Measurements from ENCODE around the gene GDPD5. TPM values are rescaled to one million over a fixed set of nuclear protein-coding genes. Genes with fewer than 3 reads are reported as not detected.

GDPD5 gene
- polyA plus RNA-seq, 1 experiment = 7.7 TPM

GRCh38 chr11:75425422-75425821, 100.3 kb downstream of the GDPD5 start:
- no peak for DNase-seq (ENCODE audit: low read depth)
- CTCF ChIA-PET = interaction anchor here (0.6 to 2.5 kb wide), 5 partner anchors 9 to 104 kb away, joined by 3 to 18 read pairs (median 5); no protein-coding TSS in a partner anchor

DNA sequence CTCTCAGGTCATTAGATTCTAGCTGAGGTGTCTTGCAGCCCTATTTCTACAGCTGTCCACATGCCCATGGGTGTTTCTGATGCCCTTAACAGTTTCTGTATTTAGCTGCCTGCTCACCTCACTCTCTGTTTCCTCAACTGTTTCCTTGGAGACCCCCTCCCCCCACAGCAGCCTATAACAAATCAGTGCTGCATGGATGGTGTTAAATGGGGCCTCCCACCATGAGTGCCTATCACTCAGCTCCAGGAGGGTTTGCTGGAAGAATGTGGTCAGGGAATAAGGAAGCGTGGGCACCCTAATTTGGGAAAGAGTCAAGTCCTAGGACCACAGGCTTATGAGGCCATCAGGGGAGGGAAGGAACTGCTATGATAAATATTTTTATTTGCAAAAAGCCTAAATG, 101.3 kb downstream of the GDPD5 start:
- Histone ChIP-seq H3K4me3 (ENCODE audit: low read depth, low read length) (no peak overlapping the region), H3K27me3 (ENCODE audit: control insufficient read depth, insufficient read depth, low read length) (no peaks in the 10 kb centered on the region), H3K36me3 (ENCODE audit: control insufficient read depth, insufficient read depth, low read length) (peaks cover 4% of the 10 kb centered on the region)
- ChIA-PET CTCF (interaction anchor here (1.1 to 2.5 kb wide), 3 partner anchors 16 to 96 kb away, joined by 3 to 18 read pairs (median 4); no protein-coding TSS in a partner anchor), POLR2A (no interaction called here)
- no peak for DNase-seq (ENCODE audit: low read depth)
- TF ChIP-seq, protein P1, sequence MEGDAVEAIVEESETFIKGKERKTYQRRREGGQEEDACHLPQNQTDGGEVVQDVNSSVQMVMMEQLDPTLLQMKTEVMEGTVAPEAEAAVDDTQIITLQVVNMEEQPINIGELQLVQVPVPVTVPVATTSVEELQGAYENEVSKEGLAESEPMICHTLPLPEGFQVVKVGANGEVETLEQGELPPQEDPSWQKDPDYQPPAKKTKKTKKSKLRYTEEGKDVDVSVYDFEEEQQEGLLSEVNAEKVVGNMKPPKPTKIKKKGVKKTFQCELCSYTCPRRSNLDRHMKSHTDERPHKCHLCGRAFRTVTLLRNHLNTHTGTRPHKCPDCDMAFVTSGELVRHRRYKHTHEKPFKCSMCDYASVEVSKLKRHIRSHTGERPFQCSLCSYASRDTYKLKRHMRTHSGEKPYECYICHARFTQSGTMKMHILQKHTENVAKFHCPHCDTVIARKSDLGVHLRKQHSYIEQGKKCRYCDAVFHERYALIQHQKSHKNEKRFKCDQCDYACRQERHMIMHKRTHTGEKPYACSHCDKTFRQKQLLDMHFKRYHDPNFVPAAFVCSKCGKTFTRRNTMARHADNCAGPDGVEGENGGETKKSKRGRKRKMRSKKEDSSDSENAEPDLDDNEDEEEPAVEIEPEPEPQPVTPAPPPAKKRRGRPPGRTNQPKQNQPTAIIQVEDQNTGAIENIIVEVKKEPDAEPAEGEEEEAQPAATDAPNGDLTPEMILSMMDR (IDR thresholded peaks at IDR 0.05; ENCODE audit: insufficient read depth, low read depth, low read length) = no peak

More at GRCh38 chr11:75425422-75425821, 100.3 kb downstream of the GDPD5 start:
- POLR2A ChIA-PET = no interaction called here
- TF ChIP-seq, protein P1 (IDR thresholded peaks at IDR 0.05; ENCODE audit: insufficient read depth, low read depth, low read length) = peak; percentile 29; the same call in 1 of the 2 replicates
- Histone ChIP-seq H3K27me3 (ENCODE audit: control insufficient read depth, insufficient read depth, low read length) (peaks cover 1% of the 10 kb centered on the region), H3K36me3 (ENCODE audit: control insufficient read depth, insufficient read depth, low read length) (peaks cover 4% of the 10 kb centered on the region), H3K4me3 (ENCODE audit: low read depth, low read length) (no peak overlapping the region)

DNA sequence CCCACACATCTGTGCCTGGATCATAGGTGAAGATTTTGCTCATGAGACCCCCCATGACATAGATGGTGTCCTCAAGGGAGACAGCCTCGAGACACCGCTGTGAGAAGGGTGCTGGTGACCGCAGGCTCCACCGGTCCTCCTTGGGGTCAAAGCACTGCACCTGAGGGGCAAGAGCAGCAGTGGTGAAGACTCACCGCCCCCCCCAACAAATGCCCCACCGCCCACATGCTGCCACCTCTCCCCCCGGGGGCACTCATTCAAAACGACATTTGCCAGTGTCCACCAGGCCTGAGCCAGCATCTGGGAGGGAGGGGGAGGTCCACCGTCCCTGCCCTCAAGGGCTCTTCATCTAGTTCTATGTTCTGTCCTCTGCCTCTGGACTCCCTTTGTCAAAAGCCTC, 102.0 kb downstream of the GDPD5 start:
- Histone ChIP-seq H3K27me3 (ENCODE audit: control insufficient read depth, insufficient read depth, low read length) (no peaks in the 10 kb centered on the region), H3K4me3 (ENCODE audit: low read depth, low read length) (no peak overlapping the region), H3K36me3 (ENCODE audit: control insufficient read depth, insufficient read depth, low read length) (peaks cover 4% of the 10 kb centered on the region)
- TF ChIP-seq, protein P1 (IDR thresholded peaks at IDR 0.05; ENCODE audit: insufficient read depth, low read depth, low read length) = no peak
- ChIA-PET POLR2A (no interaction called here), CTCF (interaction anchor here (1.1 to 2.5 kb wide), 3 partner anchors 10 to 95 kb away, joined by 3 to 18 read pairs (median 4); no protein-coding TSS in a partner anchor)
- DNase-seq (ENCODE audit: low read depth) = no peak

GRCh38 chr11:75422248-75423231, 103.2 kb downstream of the GDPD5 start:
- Histone ChIP-seq H3K27me3 (ENCODE audit: control insufficient read depth, insufficient read depth, low read length) (no peaks in the 10 kb centered on the region), H3K4me3 (ENCODE audit: low read depth, low read length) (no peak overlapping the region), H3K36me3 (ENCODE audit: control insufficient read depth, insufficient read depth, low read length) (peaks cover 6% of the 10 kb centered on the region)
- DNase-seq (ENCODE audit: low read depth) = no peak
- TF ChIP-seq, protein P1 (IDR thresholded peaks at IDR 0.05; ENCODE audit: insufficient read depth, low read depth, low read length) = no peak
- ChIA-PET POLR2A (no interaction called here), CTCF (interaction anchor here (0.8 to 1.7 kb wide), 3 partner anchors 9 to 22 kb away, joined by 4 to 5 read pairs (median 4); no protein-coding TSS in a partner anchor)

- TF ChIP-seq, protein P1 (IDR thresholded peaks at IDR 0.05; ENCODE audit: insufficient read depth, low read depth, low read length) = no peak
- peaks cover 6% of the 10 kb centered on the region for H3K36me3 ChIP-seq (ENCODE audit: control insufficient read depth, insufficient read depth, low read length)
- H3K4me3 ChIP-seq (ENCODE audit: low read depth, low read length) = no peak overlapping the region
- DNase-seq (ENCODE audit: low read depth) = no peak
- H3K27me3 ChIP-seq (ENCODE audit: control insufficient read depth, insufficient read depth, low read length) = no peaks in the 10 kb centered on the region
- ChIA-PET POLR2A (no interaction called here), CTCF (interaction anchor here (0.8 to 1.7 kb wide), 3 partner anchors 8 to 23 kb away, joined by 4 to 5 read pairs (median 4); no protein-coding TSS in a partner anchor)
These were observed 103.9 kb downstream of the GDPD5 start for GRCh38 chr11:75421902-75422247.

Data from BJ (cell line).